K562 (cell line): Measurements from ENCODE around the gene GGA3. TPM values are rescaled to one million over a fixed set of nuclear protein-coding genes. Genes with fewer than 3 reads are reported as not detected.

Experiments used
- ARID2 ChIP-seq: fragments of 450-650 bp; IDR thresholded peaks from 2 replicates; pipeline ENCODE4 v1.6.1; 2017; ENCODE audit warnings: antibody characterized with exemption, mild to moderate bottlenecking
- ATF7 ChIP-seq: fragments of 450-650 bp; IDR thresholded peaks from 2 replicates; pipeline ENCODE4 v1.7.1; 2014; ENCODE audit warnings: mild to moderate bottlenecking, moderate library complexity
- CBFA2T2 ChIP-seq: fragments of 450-650 bp; conservative IDR thresholded peaks from 2 replicates; pipeline ENCODE4 v1.6.1; 2017; ENCODE audit warnings: mild to moderate bottlenecking
- CBFB ChIP-seq: sonication (generic); formaldehyde crosslinking; IDR thresholded peaks from 2 replicates; pipeline ENCODE4 v1.4.0; 2020; ENCODE audit warnings: mild to moderate bottlenecking, missing genetic modification reagents
- CEBPG ChIP-seq, 3 experiments: fragments of 200-800 bp in 1 of 3; sonication (Bioruptor generic) in 1 of 3; sonication (generic) in 1 of 3; formaldehyde crosslinking in 1 of 3; IDR thresholded peaks in 2 of 3; conservative IDR thresholded peaks in 1 of 3; 2 replicates each; pipeline versions ENCODE4 v1.6.1 to v1.8.0; 2016 to 2022; ENCODE audit warnings: missing compliant biosample characterization in 2 of 3, missing genetic modification characterization in 2 of 3, mild to moderate bottlenecking in 1 of 3, missing genetic modification reagents in 1 of 3
- CGGBP1 ChIP-seq: fragments of 250-450 bp; sonication (Bioruptor Pico); IDR thresholded peaks from 2 replicates; pipeline ENCODE4 v1.9.0; 2021; ENCODE audit warnings: mild to moderate bottlenecking
- ERF ChIP-seq: fragments of 450-650 bp; formaldehyde crosslinking; IDR thresholded peaks from 2 replicates; pipeline ENCODE4 v1.4.0; 2020; ENCODE audit warnings: mild to moderate bottlenecking, mixed read lengths
- HDGF ChIP-seq: fragments of 450-650 bp; IDR thresholded peaks from 2 replicates; pipeline ENCODE4 v1.6.1; 2016
- HNRNPL ChIP-seq: fragments of 200-400 bp; formaldehyde crosslinking; IDR thresholded peaks from 2 replicates; pipeline ENCODE4 v1.6.1; 2017; ENCODE audit warnings: low read depth, mild to moderate bottlenecking, low read length
- HOMEZ ChIP-seq: fragments of 250-450 bp; sonication (Bioruptor Pico); IDR thresholded peaks from 2 replicates; pipeline ENCODE4 v1.4.0; 2020; ENCODE audit warnings: mild to moderate bottlenecking, moderate library complexity
- KHSRP ChIP-seq: fragments of 450-650 bp; IDR thresholded peaks from 2 replicates; pipeline ENCODE4 v1.6.1; 2017
- KLF1 ChIP-seq: fragments of 450-650 bp; IDR thresholded peaks from 2 replicates; pipeline ENCODE4 v1.6.1; 2016; ENCODE audit warnings: missing genetic modification characterization, missing compliant biosample characterization
- LEF1 ChIP-seq: fragments of 450-650 bp; IDR thresholded peaks from 2 replicates; pipeline ENCODE4 v1.6.1; 2016; ENCODE audit warnings: mild to moderate bottlenecking
- PRPF4 ChIP-seq: fragments of 200-400 bp; formaldehyde crosslinking; IDR thresholded peaks from one replicate; pipeline ENCODE4 v1.6.1; 2017; ENCODE audit warnings: low read length, low read depth, mild to moderate bottlenecking; ENCODE audit not compliant: insufficient read depth, poor library complexity, severe bottlenecking
- PYGO2 ChIP-seq: fragments of 450-650 bp; IDR thresholded peaks from 2 replicates; pipeline ENCODE4 v1.6.1; 2016; ENCODE audit warnings: mild to moderate bottlenecking, missing genetic modification characterization, moderate library complexity, missing compliant biosample characterization
- RBM14 ChIP-seq: fragments of 200-400 bp; formaldehyde crosslinking; IDR thresholded peaks from 2 replicates; pipeline ENCODE4 v1.6.1; 2018; ENCODE audit warnings: low read depth, mild to moderate bottlenecking, low read length, moderate library complexity, borderline replicate concordance; ENCODE audit not compliant: insufficient read depth
- SREBF1 ChIP-seq: fragments of 150-350 bp; IDR thresholded peaks from 2 replicates; pipeline ENCODE4 v1.6.1; 2014; ENCODE audit warnings: antibody characterized with exemption, low read depth, low read length, borderline replicate concordance
- SRSF9 ChIP-seq: fragments of 200-400 bp; formaldehyde crosslinking; IDR thresholded peaks from 2 replicates; pipeline ENCODE4 v1.6.1; 2017; ENCODE audit warnings: low read depth, low read length, borderline replicate concordance
- TEAD2 ChIP-seq: fragments of 450-650 bp; IDR thresholded peaks from 2 replicates; pipeline ENCODE4 v1.6.1; 2016; ENCODE audit warnings: missing genetic modification characterization, control low read depth, missing compliant biosample characterization
- polyA plus RNA-seq, 8 experiments: library from polyadenylated mRNA; depleted of rRNA in 4 of 8; stranded (reverse) in 5 of 8; unstranded in 3 of 8; fragments of >200 nt; fragmentation: Nextera tagmentation in 2 of 8; fragmentation: Illumina TruSeq in 1 of 8; extraction: Ambion mirVana in 2 of 8; extraction: Trizol in 1 of 8; gene quantifications; 2 replicates each; pipeline versions ENCODE4 v1.2.1 to v1.2.3, GENCODE V29; 2011 to 2014; ENCODE audit warnings: inconsistent platforms in 1 of 8, missing spikeins in 1 of 8
- total RNA-seq, 7 experiments: library from RNA; depleted of rRNA in 6 of 7; stranded (reverse); fragments of >200 nt in 6 of 7; fragmentation: Illumina TruSeq in 2 of 7; extraction: Trizol in 2 of 7; gene quantifications; 2 replicates each; pipeline versions ENCODE4 v1.2.1 to v1.2.3, GENCODE V29; 2011 to 2021; ENCODE audit warnings: low replicate concordance in 1 of 7
- TF ChIP-seq, protein P1 (sequence below), 2 experiments: IDR thresholded peaks in 1 of 2; conservative IDR thresholded peaks in 1 of 2; 2 replicates each; pipeline ENCODE4 v1.6.1; 2016; ENCODE audit warnings: low read depth in 2 of 2, mild to moderate bottlenecking in 1 of 2, missing compliant biosample characterization in 1 of 2, missing genetic modification characterization in 1 of 2, moderate library complexity in 1 of 2
- TF ChIP-seq, protein P2 (sequence below): fragments of 250-450 bp; sonication (Bioruptor Pico); IDR thresholded peaks from 2 replicates; pipeline ENCODE4 v1.4.0; 2020
- TF ChIP-seq, protein P3 (sequence below): fragments of 250-450 bp; sonication (Bioruptor Pico); IDR thresholded peaks from 2 replicates; pipeline ENCODE4 v1.8.0; 2022; ENCODE audit warnings: moderate library complexity, mild to moderate bottlenecking, inconsistent platforms

The GGA3 gene
- total and polyA plus RNA-seq, 9 of the 15 experiments (the other 6 are each of a cell fraction or from before 2014, with no cell fraction given) = 5.7 to 64.9 (median 25.4) TPM

- TF ChIP-seq, protein P1, sequence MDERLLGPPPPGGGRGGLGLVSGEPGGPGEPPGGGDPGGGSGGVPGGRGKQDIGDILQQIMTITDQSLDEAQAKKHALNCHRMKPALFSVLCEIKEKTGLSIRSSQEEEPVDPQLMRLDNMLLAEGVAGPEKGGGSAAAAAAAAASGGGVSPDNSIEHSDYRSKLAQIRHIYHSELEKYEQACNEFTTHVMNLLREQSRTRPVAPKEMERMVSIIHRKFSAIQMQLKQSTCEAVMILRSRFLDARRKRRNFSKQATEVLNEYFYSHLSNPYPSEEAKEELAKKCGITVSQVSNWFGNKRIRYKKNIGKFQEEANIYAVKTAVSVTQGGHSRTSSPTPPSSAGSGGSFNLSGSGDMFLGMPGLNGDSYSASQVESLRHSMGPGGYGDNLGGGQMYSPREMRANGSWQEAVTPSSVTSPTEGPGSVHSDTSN (CRISPR knock-in tag; IDR thresholded peaks at IDR 0.05; ENCODE audit: low read depth) = no peak
- TF ChIP-seq, protein P1 (tag; conservative IDR thresholded peaks at IDR 0.05; ENCODE audit: low read depth) = no peak
- no peak for TF ChIP-seq RBM14
- TF ChIP-seq CEBPG (CRISPR knock-in tag; IDR thresholded peaks at IDR 0.05) = peak; percentile 65
- peak in 1 of 2 experiments; percentile 79; a peak in 3 of 4 replicates for TF ChIP-seq CEBPG (tag; conservative IDR thresholded peaks at IDR 0.05 in 1 of 2, IDR thresholded peaks at IDR 0.05 in 1 of 2)
- no peak for TF ChIP-seq CBFB (CRISPR knock-in tag)
- TF ChIP-seq ARID2 = no peak
- TF ChIP-seq PRPF4 = no peak
- no peak for TF ChIP-seq KHSRP
- TF ChIP-seq SREBF1 = no peak
- TF ChIP-seq SRSF9 = no peak
- no peak for TF ChIP-seq CBFA2T2
- TF ChIP-seq LEF1 = no peak
- TF ChIP-seq PYGO2 = no peak
- TF ChIP-seq, protein P2, sequence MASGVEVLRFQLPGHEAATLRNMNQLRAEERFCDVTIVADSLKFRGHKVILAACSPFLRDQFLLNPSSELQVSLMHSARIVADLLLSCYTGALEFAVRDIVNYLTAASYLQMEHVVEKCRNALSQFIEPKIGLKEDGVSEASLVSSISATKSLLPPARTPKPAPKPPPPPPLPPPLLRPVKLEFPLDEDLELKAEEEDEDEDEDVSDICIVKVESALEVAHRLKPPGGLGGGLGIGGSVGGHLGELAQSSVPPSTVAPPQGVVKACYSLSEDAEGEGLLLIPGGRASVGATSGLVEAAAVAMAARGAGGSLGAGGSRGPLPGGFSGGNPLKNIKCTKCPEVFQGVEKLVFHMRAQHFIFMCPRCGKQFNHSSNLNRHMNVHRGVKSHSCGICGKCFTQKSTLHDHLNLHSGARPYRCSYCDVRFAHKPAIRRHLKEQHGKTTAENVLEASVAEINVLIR (CRISPR knock-in tag) = no peak; the same call in 1 of the 2 replicates
- no peak for TF ChIP-seq KLF1
- peak; percentile 75 for TF ChIP-seq ATF7
- no peak for TF ChIP-seq HDGF
- TF ChIP-seq ERF (CRISPR knock-in tag) = 0 out of 2 replicates have a peak, but pooled peaks have one; percentile 48
- TF ChIP-seq CGGBP1 = no peak; the same call in 1 of the 2 replicates
- TF ChIP-seq HOMEZ (CRISPR knock-in tag) = 0 out of 2 replicates have a peak, but pooled peaks have one; percentile 50
- TF ChIP-seq, protein P3, sequence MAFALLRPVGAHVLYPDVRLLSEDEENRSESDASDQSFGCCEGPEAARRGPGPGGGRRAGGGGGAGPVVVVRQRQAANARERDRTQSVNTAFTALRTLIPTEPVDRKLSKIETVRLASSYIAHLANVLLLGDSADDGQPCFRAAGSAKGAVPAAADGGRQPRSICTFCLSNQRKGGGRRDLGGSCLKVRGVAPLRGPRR (CRISPR knock-in tag) = no peak; the same call in 1 of the 2 replicates
- no peak for TF ChIP-seq TEAD2 (tag)
- TF ChIP-seq HNRNPL = no peak
These were observed 56.2 kb downstream of the GGA3 start, which contains the start of gene NUP85 (continued) for GRCh38 chr17:75205037-75205792.
